ENCODE results near the gene CDC40. TPM values are rescaled to one million over a fixed set of nuclear protein-coding genes. Genes with fewer than 3 reads are reported as not detected.

The CDC40 gene
- 15.0 TPM for total RNA-seq
- long read RNA-seq, transcript CDC40-201 (15 exons, 3,848 nt): major isoform, 20 of 25 reads
- long read RNA-seq, partial matches to known transcripts: 1 of 25 reads
- long read RNA-seq, other reads (novel, unspliced or antisense): 3 of 25 reads

GRCh38 chr6:110180228-110181008 lies at the start of gene CDC40:
Gene CDC40, plus strand, starts transcription at chr6:110180427. Its CDS starts 18 bp downstream, at chr6:110180445.
- DNase-seq (peak; percentile 74), ATAC-seq (ENCODE audit: poor library complexity) (peak; percentile 73)
- intact Hi-C loops (cut with DNase I): no loop called here

- intact Hi-C loops (cut with DNase I): no loop called here
- no peak for ATAC-seq (ENCODE audit: poor library complexity)
Observed at GRCh38 chr6:110137924-110138887, 42.0 kb upstream of the CDC40 start.

GRCh38 chr6:110139052-110139451 lies 41.2 kb upstream of the CDC40 start:
- DNase-seq (no peak), ATAC-seq (ENCODE audit: poor library complexity) (no peak)
- intact Hi-C loops (cut with DNase I): no loop called here

More at GRCh38 chr6:110137924-110138887, 42.0 kb upstream of the CDC40 start:
- DNase-seq: no peak

- DNase-seq (no peak), ATAC-seq (ENCODE audit: poor library complexity) (no peak)
- intact Hi-C loops (cut with DNase I): no loop called here
Observed at GRCh38 chr6:110140650-110141049, 39.6 kb upstream of the CDC40 start.

GRCh38 chr6:110147870-110148269 lies 32.4 kb upstream of the CDC40 start:
- ATAC-seq (ENCODE audit: poor library complexity): no peak
- intact Hi-C loops (cut with DNase I): no loop called here
- no peak for DNase-seq

GRCh38 chr6:110158479-110158878 lies 21.7 kb upstream of the CDC40 start:
- DNase-seq: no peak
- ATAC-seq (ENCODE audit: poor library complexity): no peak
- intact Hi-C loops (cut with DNase I): no loop called here

- intact Hi-C loops (cut with DNase I): no loop called here
- ATAC-seq (ENCODE audit: poor library complexity): no peak
- no peak for DNase-seq
Observed at GRCh38 chr6:110170081-110170480, 10.1 kb upstream of the CDC40 start.

- ATAC-seq (ENCODE audit: poor library complexity): no peak
- intact Hi-C loops (cut with DNase I): no loop called here
Observed at GRCh38 chr6:110173506-110174132, 6.6 kb upstream of the CDC40 start.

GRCh38 chr6:110178626-110179405 lies 1.4 kb upstream of the CDC40 start:
- intact Hi-C loops (cut with DNase I): loop anchor here (5.0 kb wide), 1 partner anchor 203 kb away; no protein-coding TSS in a partner anchor
- peak; percentile 51 for ATAC-seq (ENCODE audit: poor library complexity)

More at GRCh38 chr6:110173506-110174132, 6.6 kb upstream of the CDC40 start:
- DNase-seq: no peak

GRCh38 chr6:110179406-110180227 lies 610 bp upstream of the CDC40 start, which contains the start of gene WASF1:
Gene WASF1, minus strand, starts transcription at chr6:110179670. Its CDS starts 52,069 bp downstream, at chr6:110127601.
- ATAC-seq (ENCODE audit: poor library complexity): peak; percentile 99

More at GRCh38 chr6:110178626-110179405, 1.4 kb upstream of the CDC40 start:
- DNase-seq: peak; percentile 58

GRCh38 chr6:110181131-110182030 lies 1.2 kb downstream of the CDC40 start:
- ATAC-seq (ENCODE audit: poor library complexity) (no peak), DNase-seq (no peak)
- intact Hi-C loops (cut with DNase I): no loop called here

More at GRCh38 chr6:110179406-110180227, 610 bp upstream of the CDC40 start, which contains the start of gene WASF1:
- peak; percentile 97 for DNase-seq
- intact Hi-C loops (cut with DNase I): loop anchor here (5.0 kb wide), 1 partner anchor 203 kb away; no protein-coding TSS in a partner anchor

GRCh38 chr6:110183292-110183885 lies 3.2 kb downstream of the CDC40 start:
- ATAC-seq (ENCODE audit: poor library complexity) (no peak), DNase-seq (no peak)
- intact Hi-C loops (cut with DNase I): no loop called here

- intact Hi-C loops (cut with DNase I): no loop called here
- DNase-seq: no peak
- ATAC-seq (ENCODE audit: poor library complexity): no peak
Observed at GRCh38 chr6:110185879-110186278, 5.7 kb downstream of the CDC40 start.

- no peak for DNase-seq
- ATAC-seq (ENCODE audit: poor library complexity): no peak
- intact Hi-C loops (cut with DNase I): no loop called here
Observed at GRCh38 chr6:110188791-110189190, 8.6 kb downstream of the CDC40 start.

- no peak for ATAC-seq (ENCODE audit: poor library complexity)
- intact Hi-C loops (cut with DNase I): no loop called here
- DNase-seq: no peak
Observed at GRCh38 chr6:110190726-110191125, 10.5 kb downstream of the CDC40 start.

GRCh38 chr6:110191477-110191876 lies 11.2 kb downstream of the CDC40 start:
- DNase-seq (no peak), ATAC-seq (ENCODE audit: poor library complexity) (no peak)
- intact Hi-C loops (cut with DNase I): no loop called here
